Mucosa of gallbladder (tissue), 1 donor: ENCODE data around the gene UBE2K. TPM values are rescaled to one million over a fixed set of nuclear protein-coding genes. Genes with fewer than 3 reads are reported as not detected.
"Not testable (repeated sequence)": the region's sequence is repeated elsewhere in the genome, so short reads cannot be mapped to it uniquely, and the experiment has no call there.

Experiments
- DNase-seq: peaks from one replicate; pipeline ENCODE4 v3.0.0-alpha.2; 2020; ENCODE audit warnings: low spot score
- total RNA-seq: library from RNA; stranded (reverse); gene quantifications from one replicate; pipeline ENCODE4 v1.2.1, GENCODE V29; 2021
- donor health status: DM: no; HTN: no; CAD: no.

UBE2K gene
- total RNA-seq, 1 donor from 2014 or later, result 56.2 TPM

DNA sequence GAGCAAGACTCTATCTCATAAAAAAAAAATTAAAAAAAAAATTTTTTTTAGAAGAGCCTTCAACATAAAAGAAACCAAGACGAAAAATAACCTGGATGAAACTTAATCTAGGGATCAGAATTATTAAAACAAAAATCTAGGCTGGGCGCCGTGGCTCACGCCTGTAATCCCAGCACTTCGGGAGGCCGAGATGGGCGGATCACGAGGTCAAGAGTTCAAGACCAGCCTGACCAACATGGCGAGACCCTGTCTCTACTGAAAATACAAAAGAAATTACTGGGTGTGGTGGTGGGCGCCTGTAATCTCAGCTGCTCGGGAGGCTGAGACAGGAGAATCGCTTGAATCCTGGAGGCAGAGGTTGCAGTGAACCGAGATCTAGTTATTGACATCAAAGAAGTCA is 95.0 kb downstream of the UBE2K start:
- DNase-seq, result not testable (repeated sequence)

- DNase-seq, result no peak
Measured at GRCh38 chr4:39802005-39802404, 104.1 kb downstream of the UBE2K start.

GRCh38 chr4:39808231-39808749 is 110.4 kb downstream of the UBE2K start:
- DNase-seq, result no peak

DNA sequence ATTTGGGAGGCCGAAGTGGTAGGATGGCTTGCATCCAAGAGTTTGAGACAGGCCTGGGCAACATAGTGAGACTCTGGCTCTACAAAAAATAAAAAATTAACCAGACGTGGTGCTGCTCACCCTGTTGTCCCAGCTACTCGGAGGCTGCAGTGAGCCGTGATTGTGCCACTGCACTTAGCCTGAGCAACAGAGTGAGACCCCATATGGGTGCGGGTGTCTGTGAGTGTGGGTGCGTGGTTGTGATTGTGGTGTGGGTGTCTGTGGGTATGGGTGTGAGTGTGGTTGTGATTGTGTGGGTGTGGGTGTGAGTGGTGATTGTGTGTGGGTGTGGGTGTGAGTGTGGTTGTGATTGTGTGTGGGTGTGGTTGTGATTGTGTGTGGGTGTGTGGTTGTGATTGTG is 114.6 kb downstream of the UBE2K start:
- no peak for DNase-seq

GRCh38 chr4:39813033-39813432 is 115.1 kb downstream of the UBE2K start:
- DNase-seq, result not testable (repeated sequence)

DNA sequence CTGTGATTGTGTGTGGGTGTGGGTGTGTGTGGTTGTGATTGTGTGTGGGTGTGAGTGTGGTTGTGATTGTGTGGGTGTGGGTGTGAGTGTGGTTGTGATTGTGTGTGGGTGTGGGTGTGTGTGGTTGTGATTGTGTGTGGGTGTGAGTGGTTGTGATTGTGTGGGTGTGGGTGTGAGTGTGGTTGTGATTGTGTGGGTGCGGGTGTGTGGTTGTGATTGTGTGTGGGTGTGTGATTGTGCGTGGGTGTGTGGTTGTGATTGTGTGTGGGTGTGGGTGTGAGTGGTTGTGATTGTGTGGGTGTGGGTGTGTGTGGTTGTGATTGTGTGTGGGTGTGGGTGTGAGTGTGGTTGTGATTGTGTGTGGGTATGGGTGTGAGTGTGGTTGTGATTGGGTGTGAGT is 115.8 kb downstream of the UBE2K start:
- not testable (repeated sequence) for DNase-seq

DNA sequence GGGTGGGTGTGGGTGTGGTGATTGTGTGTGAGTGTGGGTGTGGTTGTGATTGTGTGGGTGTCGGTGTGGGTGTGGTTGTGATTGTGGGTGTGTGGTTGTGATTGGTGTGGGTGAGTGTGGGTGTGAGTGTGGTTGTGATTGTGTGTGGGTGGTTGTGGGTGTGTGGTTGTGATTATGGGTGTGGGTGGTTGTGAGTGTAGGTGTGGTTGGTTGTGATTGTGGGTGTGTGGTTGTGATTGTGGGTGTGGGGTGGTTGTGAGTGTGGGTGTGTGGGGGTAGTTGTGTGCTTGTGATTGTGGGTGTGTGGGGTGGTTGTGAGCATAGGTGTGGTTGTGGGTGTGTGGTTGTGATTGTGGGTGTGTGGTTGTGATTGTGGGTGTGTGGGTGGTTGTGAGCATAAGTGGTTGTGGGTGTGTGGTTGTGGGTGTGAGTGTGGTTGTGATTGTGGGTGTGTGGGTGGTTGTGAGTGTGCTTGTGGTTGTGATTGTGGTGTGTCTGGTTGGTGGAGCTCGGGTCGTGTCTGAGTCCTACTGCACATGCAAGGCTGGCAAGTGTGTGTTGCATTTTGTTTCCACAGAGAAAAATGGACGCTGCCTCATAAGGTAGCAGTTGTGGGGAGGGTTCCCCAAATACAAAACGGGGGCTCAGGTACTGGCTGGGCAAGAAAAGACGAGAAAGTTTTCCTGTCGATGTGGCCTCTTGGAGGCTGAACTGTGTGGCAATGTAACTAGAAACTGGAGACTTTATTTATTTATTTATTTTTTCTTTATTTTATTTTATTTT is 116.7 kb downstream of the UBE2K start:
- DNase-seq, result no peak

DNA sequence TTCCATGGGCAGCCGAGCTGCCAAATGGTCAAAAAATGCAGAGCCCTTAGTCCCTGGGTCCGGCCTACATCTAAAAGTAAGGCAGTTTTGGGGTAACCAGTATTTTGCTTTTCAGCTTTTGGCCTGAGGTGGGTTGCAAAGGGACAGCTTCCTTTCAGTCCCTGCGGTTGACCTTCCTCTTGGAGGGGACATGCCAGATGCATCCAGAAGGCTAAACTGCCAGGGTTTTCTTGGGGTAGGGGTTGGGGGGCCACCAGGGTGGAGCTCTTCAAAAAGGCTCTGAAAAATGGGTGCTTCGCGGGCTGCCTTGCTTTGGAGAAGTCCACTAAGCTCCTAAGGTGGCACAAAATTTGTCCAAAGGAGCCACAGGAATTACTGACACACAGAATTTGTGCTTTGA is 120.7 kb downstream of the UBE2K start:
- no peak for DNase-seq

- DNase-seq, result no peak
Measured at GRCh38 chr4:39820186-39820585, 122.2 kb downstream of the UBE2K start.

DNA sequence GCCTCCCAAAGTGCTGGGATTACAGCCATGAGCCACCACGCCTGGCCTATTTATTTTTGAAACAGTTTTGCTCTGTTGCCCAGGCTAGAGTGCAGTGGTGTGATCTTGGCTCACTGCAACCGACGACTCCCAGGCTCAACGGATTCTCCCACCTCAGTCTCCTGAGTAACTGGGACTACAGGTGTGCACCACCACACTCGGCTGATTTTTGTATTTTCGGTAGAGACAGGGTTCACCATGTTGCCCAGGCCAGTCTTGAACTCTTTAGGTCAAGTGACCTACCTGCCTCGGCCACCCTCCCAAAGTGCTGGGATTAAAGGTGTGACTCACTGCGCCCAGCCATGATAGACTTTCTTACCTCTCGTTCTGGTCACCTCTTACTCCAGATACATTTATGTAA is 124.0 kb downstream of the UBE2K start:
- no peak for DNase-seq

- no peak for DNase-seq
Measured at GRCh38 chr4:39822662-39823061, 124.7 kb downstream of the UBE2K start.

DNA sequence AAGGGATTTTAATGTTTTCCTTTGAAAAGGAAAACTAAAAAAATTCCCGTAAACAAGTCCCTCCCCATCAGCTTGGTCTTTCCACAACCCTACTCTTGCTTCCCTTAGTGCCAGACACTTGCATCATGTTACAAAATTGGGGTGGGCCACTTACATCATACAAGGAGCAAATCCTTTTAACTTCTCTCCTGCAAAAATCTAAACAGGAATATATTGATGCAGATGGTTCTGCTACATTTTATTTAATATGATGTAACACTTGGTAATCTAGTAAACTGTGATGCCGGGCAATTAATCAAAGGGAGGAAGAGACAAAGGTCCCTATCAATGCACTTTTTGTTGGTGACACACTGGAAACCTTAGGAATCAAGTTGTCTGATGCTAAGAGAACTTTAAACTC is 125.3 kb downstream of the UBE2K start:
- no peak for DNase-seq

GRCh38 chr4:39825090-39825489 is 127.2 kb downstream of the UBE2K start:
- no peak for DNase-seq

DNA sequence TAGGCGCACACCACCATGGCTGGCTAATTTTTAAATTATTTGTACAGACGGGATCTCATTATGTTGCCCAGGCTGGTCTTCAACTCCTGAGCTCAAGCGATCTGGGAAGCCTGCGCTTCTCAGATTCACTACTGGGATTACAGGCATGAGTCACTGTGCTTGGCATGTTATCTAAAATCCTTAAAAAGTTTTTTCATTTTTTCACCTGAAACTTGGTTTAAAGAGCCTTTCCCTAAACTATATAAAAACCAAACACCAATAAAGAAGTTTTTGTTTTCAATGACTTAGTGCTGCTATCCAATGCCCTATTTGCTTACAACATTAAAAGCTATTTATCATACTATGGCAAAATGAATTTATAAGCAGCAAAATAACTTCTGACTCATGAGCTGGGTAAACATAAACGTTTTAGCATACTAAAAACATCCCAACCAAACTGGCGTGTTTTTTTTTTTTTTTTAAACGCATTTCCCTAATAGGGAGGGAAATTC is 127.8 kb downstream of the UBE2K start:
- DNase-seq, result no peak

Other genes with a start within 250 kb of the UBE2K start
- gene RPL9, start 239.2 kb upstream of the UBE2K start, total RNA-seq, result 1,194 TPM
- 14.7 TPM for gene LIAS, start 239.1 kb upstream of the UBE2K start, total RNA-seq
- 61.3 TPM for gene UGDH, start 170.7 kb upstream of the UBE2K start, total RNA-seq
- 62.3 TPM for gene SMIM14, start 59.3 kb upstream of the UBE2K start, total RNA-seq